H1 (cell line): Measurements from ENCODE around the gene USP54. TPM values are rescaled to one million over a fixed set of nuclear protein-coding genes. Genes with fewer than 3 reads are reported as not detected.

ENCODE experiments used
- CTCF ChIA-PET: fragments of 300-600 bp; sonication (Branson Sonifier 250); formaldehyde crosslinking; loops from one replicate; lab custom pipeline; 2021; ENCODE audit not compliant: partially characterized antibody; lab: Charles Lee
- POLR2A ChIA-PET: fragments of 300-600 bp; sonication (Branson Sonifier 250); formaldehyde crosslinking; loops from one replicate; lab custom pipeline; 2021; ENCODE audit warnings: inconsistent platforms; ENCODE audit not compliant: partially characterized antibody; lab: Charles Lee
- DNase-seq, 2 experiments: peaks; one replicate each; pipeline versions ENCODE4 v3.0.0 to v3.0.0-alpha.2; 2010 to 2022; ENCODE audit warnings: low spot score in 2 of 2, low read depth in 1 of 2, mixed read lengths in 1 of 2
- FAIRE-seq: peaks from 2 replicates; lab custom pipeline; 2011; peaks lifted over from hg19 to GRCh38; lab: Jason Lieb, UNC
- H2AFZ ChIP-seq: 2 replicates; pipeline ENCODE4 v1.8.1; 2012; ENCODE audit warnings: low read length, inconsistent platforms
- H2AK5ac ChIP-seq: 2 replicates; pipeline ENCODE4 v1.6.1; 2013; ENCODE audit warnings: low read depth, low read length
- H2BK120ac ChIP-seq: replicated peaks from 2 replicates; pipeline ENCODE3; 2013; ENCODE audit warnings: low read depth, low read length, inconsistent platforms
- H2BK12ac ChIP-seq: 2 replicates; pipeline ENCODE4 v1.6.1; 2013; ENCODE audit warnings: low read depth, low read length
- H2BK15ac ChIP-seq: 2 replicates; pipeline ENCODE4 v1.6.1; 2013; ENCODE audit warnings: low read length
- H2BK20ac ChIP-seq: 2 replicates; pipeline ENCODE4 v1.6.1; 2013; ENCODE audit warnings: low read length
- H2BK5ac ChIP-seq: 2 replicates; pipeline ENCODE4 v1.6.1; 2013; ENCODE audit warnings: low read depth, low read length
- H3K14ac ChIP-seq: 2 replicates; pipeline ENCODE4 v1.6.1; 2013; ENCODE audit warnings: inconsistent platforms; ENCODE audit not compliant: insufficient read length
- H3K18ac ChIP-seq: 2 replicates; pipeline ENCODE4 v1.6.1; 2013; ENCODE audit warnings: low read length; ENCODE audit errors: extremely low read depth
- H3K23ac ChIP-seq: 2 replicates; pipeline ENCODE4 v1.6.1; 2013; ENCODE audit warnings: inconsistent platforms; ENCODE audit not compliant: insufficient read length
- H3K23me2 ChIP-seq: 2 replicates; pipeline ENCODE4 v1.6.1; 2013; ENCODE audit warnings: low read depth, low read length
- H3K27ac ChIP-seq: 2 replicates; pipeline ENCODE4 v1.6.1; 2011; ENCODE audit warnings: low read depth, low read length, inconsistent platforms
- H3K27me3 ChIP-seq, 4 experiments: replicated peaks in 1 of 4; 1 replicate in 1 of 4; 2 replicates in 3 of 4; pipeline versions ENCODE4 v1.6.1 to v1.8.1; 2011 to 2013; ENCODE audit warnings: low read length in 3 of 4, mild to moderate bottlenecking in 3 of 4, inconsistent platforms in 2 of 4, mixed read lengths in 2 of 4, moderate library complexity in 1 of 4; ENCODE audit not compliant: control insufficient read depth in 3 of 4, insufficient read depth in 3 of 4; ENCODE audit errors: extremely low read depth in 1 of 4
- H3K36me3 ChIP-seq, 4 experiments: 2 replicates each; pipeline versions ENCODE4 v1.6.1 to v1.8.1; 2011 to 2013; ENCODE audit warnings: mild to moderate bottlenecking in 4 of 4, low read length in 3 of 4, moderate library complexity in 2 of 4, control low read depth in 1 of 4, inconsistent platforms in 1 of 4; ENCODE audit not compliant: insufficient read depth in 4 of 4, control insufficient read depth in 2 of 4
- H3K4ac ChIP-seq: replicated peaks from 2 replicates; pipeline ENCODE3; 2013; ENCODE audit warnings: low read length, low read depth, mixed read lengths, inconsistent platforms; ENCODE audit not compliant: insufficient read length
- H3K4me1 ChIP-seq, 4 experiments: replicated peaks in 1 of 4; 1 replicate in 1 of 4; 2 replicates in 3 of 4; pipeline versions ENCODE4 v1.6.1 to v1.8.1; 2011 to 2013; ENCODE audit warnings: low read length in 3 of 4, inconsistent platforms in 2 of 4, mixed read lengths in 1 of 4; ENCODE audit not compliant: insufficient read depth in 4 of 4, control insufficient read depth in 3 of 4
- H3K4me2 ChIP-seq, 2 experiments: 2 replicates each; pipeline versions ENCODE4 v1.6.1 to v1.8.1; 2011 to 2013; ENCODE audit warnings: low read depth in 2 of 2, low read length in 2 of 2, control low read depth in 1 of 2, inconsistent platforms in 1 of 2, mild to moderate bottlenecking in 1 of 2; ENCODE audit not compliant: insufficient read depth in 1 of 2
- H3K4me3 ChIP-seq, 4 experiments: fragments of 200-600, 300-600 bp in 1 of 4; sonication (generic), shearing (Covaris generic), sonication (Bioruptor Twin) in 1 of 4; 2 replicates each; pipeline versions ENCODE4 v1.5.1 to v1.8.1; 2011 to 2016; ENCODE audit warnings: low read length in 4 of 4, low read depth in 3 of 4, control low read depth in 2 of 4, inconsistent platforms in 2 of 4, mild to moderate bottlenecking in 2 of 4, mixed read lengths in 1 of 4, moderate library complexity in 1 of 4; ENCODE audit not compliant: insufficient read depth in 2 of 4; ENCODE audit errors: extremely low read depth in 1 of 4
- H3K56ac ChIP-seq: replicated peaks from 2 replicates; pipeline ENCODE3; 2013; ENCODE audit warnings: low read depth, mild to moderate bottlenecking, mixed read lengths, low read length, inconsistent platforms; ENCODE audit not compliant: insufficient read length
- H3K79me1 ChIP-seq: 2 replicates; pipeline ENCODE4 v1.6.1; 2013; ENCODE audit warnings: low read depth, low read length, control low read depth
- H3K79me2 ChIP-seq, 2 experiments: 2 replicates each; pipeline versions ENCODE4 v1.6.1 to v1.8.1; 2012 to 2013; ENCODE audit warnings: low read length in 2 of 2, mild to moderate bottlenecking in 2 of 2, inconsistent platforms in 1 of 2; ENCODE audit not compliant: insufficient read depth in 2 of 2, control insufficient read depth in 1 of 2
- H3K9ac ChIP-seq, 4 experiments: replicated peaks in 1 of 4; 1 replicate in 1 of 4; 2 replicates in 3 of 4; pipeline versions ENCODE4 v1.6.1 to v1.8.1; 2011 to 2013; ENCODE audit warnings: low read depth in 3 of 4, low read length in 3 of 4, control low read depth in 2 of 4, mild to moderate bottlenecking in 2 of 4, moderate library complexity in 2 of 4, inconsistent platforms in 1 of 4; ENCODE audit errors: extremely low read depth in 1 of 4
- H3K9me3 ChIP-seq, 2 experiments: 2 replicates each; pipeline versions ENCODE4 v1.6.1 to v1.8.1; 2012 to 2013; ENCODE audit warnings: mild to moderate bottlenecking in 2 of 2, moderate library complexity in 2 of 2, control low read depth in 1 of 2, inconsistent platforms in 1 of 2, low read depth in 1 of 2, low read length in 1 of 2, mixed read lengths in 1 of 2; ENCODE audit not compliant: insufficient read depth in 2 of 2
- H4K20me1 ChIP-seq, 2 experiments: replicated peaks in 1 of 2; 2 replicates each; pipeline versions ENCODE3 to v1.8.1; 2011 to 2013; ENCODE audit warnings: inconsistent platforms in 2 of 2, low read length in 2 of 2, mild to moderate bottlenecking in 1 of 2; ENCODE audit not compliant: insufficient read depth in 2 of 2, control insufficient read depth in 1 of 2
- H4K5ac ChIP-seq: 2 replicates; pipeline ENCODE4 v1.6.1; 2013; ENCODE audit warnings: low read length, low read depth, mixed read lengths, inconsistent platforms; ENCODE audit not compliant: insufficient read length
- H4K8ac ChIP-seq: 2 replicates; pipeline ENCODE4 v1.8.0; 2013; ENCODE audit warnings: mild to moderate bottlenecking, moderate library complexity, low read length, inconsistent platforms; ENCODE audit not compliant: insufficient read depth; ENCODE audit errors: extremely low read depth
- H4K91ac ChIP-seq: replicated peaks from 2 replicates; pipeline ENCODE3; 2013; ENCODE audit warnings: low read length, mixed read lengths, inconsistent platforms; ENCODE audit not compliant: insufficient read length
- BRCA1 ChIP-seq: IDR thresholded peaks from 2 replicates; pipeline ENCODE4 v1.6.1; 2012; ENCODE audit warnings: low read depth, low read length, improper control_type of control experiment
- KDM5A ChIP-seq: fragments of 200-600 bp; IDR thresholded peaks from 2 replicates; pipeline ENCODE4 v1.7.1; 2012; ENCODE audit warnings: mild to moderate bottlenecking, low read length, inconsistent platforms, mixed read lengths
- SIRT6 ChIP-seq: IDR thresholded peaks from one replicate; pipeline ENCODE4 v1.7.1; 2012; ENCODE audit warnings: low read length, inconsistent platforms
- WGBS, 2 experiments: shearing (Covaris generic) in 1 of 2; methylation state at CpG; one replicate each; pipeline versions ENCODE4 v1.1.6 to v1.1.7; 2013 to 2015; ENCODE audit warnings: low lambda C conversion rate in 2 of 2, mixed read lengths in 2 of 2, inconsistent platforms in 1 of 2, low coverage in 1 of 2, missing lambda C conversion rate in 1 of 2; ENCODE audit not compliant: insufficient replicate concordance in 2 of 2, insufficient coverage in 1 of 2, insufficient read length in 1 of 2; ENCODE audit errors: extremely low coverage in 1 of 2, missing lambda C conversion rate in 1 of 2; 5-methylcytosine and 5-hydroxymethylcytosine counted together
- polyA plus RNA-seq, 7 experiments: library from polyadenylated mRNA; depleted of rRNA in 3 of 7; stranded (reverse) in 5 of 7; unstranded in 2 of 7; fragments of >200 nt in 5 of 7; fragments of 200-250 nt in 2 of 7; gene quantifications; 1 replicate in 5 of 7; 2 replicates in 1 of 7; 4 replicates in 1 of 7; pipeline versions ENCODE4 v1.2.1 to v1.2.3, GENCODE V29; 2011 to 2013; ENCODE audit warnings: missing spikeins in 2 of 7, mixed read lengths in 2 of 7
- total RNA-seq: library from RNA; stranded (reverse); fragmentation: NEBNext Ultra II Directional; extraction: Animal tissue kit (Norgen Biotek cat#: 25700); gene quantifications from 2 replicates; pipeline ENCODE4 v1.2.1, GENCODE V29; 2021

Gene USP54
- total and polyA plus RNA-seq, 2 of the 8 experiments (the other 6 are each of a cell fraction or from before 2014, with no cell fraction given), result 46.2 to 65.6 TPM

DNA sequence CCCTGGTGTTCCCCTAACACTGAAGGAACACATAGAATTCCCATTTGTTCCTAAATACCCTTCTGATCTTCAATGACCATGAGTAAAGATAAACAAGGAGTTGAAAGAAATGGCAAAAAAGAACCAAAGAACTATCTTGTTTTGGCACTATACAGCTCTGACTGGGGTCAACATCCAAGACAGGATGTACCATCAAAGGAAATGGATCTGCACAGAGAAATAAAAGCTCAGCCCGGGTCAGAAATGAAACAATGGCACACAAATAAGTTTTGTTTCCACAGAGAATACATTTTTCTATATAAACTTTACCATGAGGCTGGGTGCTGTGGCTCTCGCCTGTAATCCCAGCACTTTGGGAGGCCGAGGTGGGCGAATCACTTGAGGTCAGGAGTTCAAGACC, 18.0 kb upstream of the USP54 start:
- H4K91ac ChIP-seq, result no peak overlapping the region
- H3K14ac ChIP-seq, result no peak overlapping the region
- H2BK120ac ChIP-seq, result no peak overlapping the region
- FAIRE-seq (no peak), DNase-seq (no peak)
- no peak overlapping the region for H4K5ac ChIP-seq
- no peaks in the 10 kb centered on the region for H3K23me2 ChIP-seq
- no peak overlapping the region for H3K4me3 ChIP-seq
- no peak overlapping the region for H2BK15ac ChIP-seq
- H3K23ac ChIP-seq, result no peak overlapping the region
- peaks cover 2% of the 10 kb centered on the region; the same call in 1 of the 2 replicates for H3K79me1 ChIP-seq
- no peaks in the 10 kb centered on the region for H4K20me1 ChIP-seq
- no peak overlapping the region for H3K56ac ChIP-seq
- no peak overlapping the region for H3K4ac ChIP-seq
- no peaks in the 10 kb centered on the region for H3K36me3 ChIP-seq
- no peaks in the 10 kb centered on the region for H3K9me3 ChIP-seq
- no peak overlapping the region for H2AFZ ChIP-seq
- H4K8ac ChIP-seq, result no peak overlapping the region
- H3K4me1 ChIP-seq, result no peaks in the 10 kb centered on the region
- H3K9ac ChIP-seq, result no peak overlapping the region
- no peaks in the 10 kb centered on the region for H3K27me3 ChIP-seq
- no peak overlapping the region for H3K18ac ChIP-seq
- H2AK5ac ChIP-seq, result no peak overlapping the region
- H3K79me2 ChIP-seq, result peaks cover 0 to 2% of the 10 kb centered on the region in 2 experiments; a peak in 1 of 4 replicates
- no peak overlapping the region for H2BK5ac ChIP-seq
- ChIA-PET POLR2A (interaction anchor here (1.5 to 3.1 kb wide), 2 partner anchors 8 to 18 kb away, joined by 4 to 11 read pairs; no protein-coding TSS in a partner anchor), CTCF (interaction anchor here (0.7 to 1.9 kb wide), 3 partner anchors 16 to 269 kb away, joined by 3 to 4 read pairs (median 4); no protein-coding TSS in a partner anchor)
- no peak for TF ChIP-seq BRCA1
- no peak for TF ChIP-seq SIRT6
- TF ChIP-seq KDM5A, result no peak
- H2BK20ac ChIP-seq, result no peak overlapping the region
- H2BK12ac ChIP-seq, result no peak overlapping the region
- H3K4me2 ChIP-seq, result no peak overlapping the region
- 99% methylated on average over 4 of the region's 4 CpGs; no CpG with 5 or more reads in 1 of the 2 experiments for WGBS, 2 experiments
- no peak overlapping the region for H3K27ac ChIP-seq
